ENCODE data around the gene TSPAN4.

GRCh38 chr11:797296-798092 is 45.2 kb upstream of the TSPAN4 start:
- no peak for TF ChIP-seq CTCF (IDR thresholded peaks at IDR 0.05; ENCODE audit: low read depth, low read length)
- TF ChIP-seq EZH2phosphoT487 (IDR thresholded peaks at IDR 0.05; ENCODE audit: low read depth): no peak
